Smooth muscle cell of the umbilical artery (primary cell): ENCODE measurements around the gene MIEN1. TPM values are rescaled to one million over a fixed set of nuclear protein-coding genes. Genes with fewer than 3 reads are reported as not detected.

Experiments
- total RNA-seq: library from RNA; depleted of rRNA; stranded (reverse); fragments of >200 nt; gene quantifications from 2 replicates; pipeline ENCODE4 v1.2.3, GENCODE V29; 2014

Gene MIEN1
- total RNA-seq, result 16.2 and 20.8 TPM in 2 replicates

DNA sequence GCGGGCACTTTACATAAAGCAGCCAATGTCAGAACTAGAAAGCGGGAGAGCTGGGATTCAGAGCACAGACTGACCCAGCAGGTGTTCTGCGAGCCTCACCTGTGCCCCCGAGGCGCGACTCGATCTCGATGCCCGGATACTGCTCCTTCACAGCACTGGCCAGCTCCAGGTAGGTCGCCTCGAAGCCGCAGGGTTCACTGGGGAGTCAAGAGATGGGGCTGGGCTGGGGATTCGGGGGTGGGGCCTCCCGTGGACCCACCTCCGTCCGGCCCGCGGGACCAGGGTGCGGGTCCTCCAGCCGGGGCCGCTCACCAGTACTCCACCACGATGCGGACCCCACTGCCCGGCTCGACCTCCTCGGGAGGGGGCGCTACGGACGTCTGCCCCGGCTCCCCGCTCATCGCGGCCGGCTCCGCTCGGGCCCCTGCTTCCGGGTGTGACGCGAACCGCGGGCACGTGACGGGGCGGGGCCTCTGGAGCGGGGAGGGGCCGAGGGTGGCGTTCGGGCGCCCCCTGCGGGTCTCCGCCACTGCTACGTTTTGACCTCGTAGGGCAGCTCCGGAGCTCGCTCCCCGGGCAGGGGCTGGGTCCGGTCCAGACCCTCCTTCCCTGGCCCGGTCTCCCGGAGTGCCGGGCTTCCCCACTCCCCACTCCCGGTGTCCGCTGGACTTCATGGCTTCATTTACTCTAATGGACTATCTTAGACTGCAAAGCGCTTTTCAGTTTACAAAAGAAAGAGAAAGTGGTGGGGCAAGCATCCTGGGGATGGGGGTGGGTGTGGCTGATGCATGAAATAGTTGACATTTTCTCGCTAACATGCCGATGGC is at the start of gene MIEN1:
MIEN1 (minus strand) TSS at position 438 of the 827 bp plus-strand sequence; CDS start at position 401, 37 bp downstream.

GRCh38 chr17:39737760-39738567 is 7.6 kb upstream of the MIEN1 start, which contains the start of gene GRB7:
Gene GRB7, plus strand, starts transcription at chr17:39737938. Its CDS starts 4,364 bp downstream, at chr17:39742302.

DNA sequence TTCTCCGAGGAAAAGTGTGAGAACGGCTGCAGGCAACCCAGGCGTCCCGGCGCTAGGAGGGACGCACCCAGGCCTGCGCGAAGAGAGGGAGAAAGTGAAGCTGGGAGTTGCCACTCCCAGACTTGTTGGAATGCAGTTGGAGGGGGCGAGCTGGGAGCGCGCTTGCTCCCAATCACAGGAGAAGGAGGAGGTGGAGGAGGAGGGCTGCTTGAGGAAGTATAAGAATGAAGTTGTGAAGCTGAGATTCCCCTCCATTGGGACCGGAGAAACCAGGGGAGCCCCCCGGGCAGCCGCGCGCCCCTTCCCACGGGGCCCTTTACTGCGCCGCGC is 30.5 kb downstream of the MIEN1 start, which contains the start of gene ERBB2:
ERBB2 (plus strand) TSS at position 247 of the 330 bp plus-strand sequence. CDS start 175 bp downstream, outside the sequence.

GRCh38 chr17:39687546-39688474 is 42.5 kb downstream of the MIEN1 start, which contains the start of gene PGAP3:
Gene PGAP3, minus strand, starts transcription at chr17:39688057. Its CDS starts 43 bp downstream, at chr17:39688014.

Other genes with a start within 250 kb of the MIEN1 start
- not detected in 2 replicates for gene NEUROD2, start 122.6 kb downstream of the MIEN1 start, total RNA-seq
- not detected in 2 replicates for gene PPP1R1B, start 103.6 kb downstream of the MIEN1 start, total RNA-seq
- gene STARD3, start 93.4 kb downstream of the MIEN1 start, total RNA-seq, result 27.0 and 34.9 TPM in 2 replicates
- 0.30 and 0.60 TPM in 2 replicates for gene TCAP, start 65.2 kb downstream of the MIEN1 start, total RNA-seq
- not detected in 2 replicates for gene PNMT, start 62.1 kb downstream of the MIEN1 start, total RNA-seq
- 6.9 and 11.0 TPM in 2 replicates for gene PGAP3, start 42.5 kb downstream of the MIEN1 start, total RNA-seq
- gene ERBB2, start 30.5 kb downstream of the MIEN1 start, total RNA-seq, result 37.4 and 48.8 TPM in 2 replicates
- not detected in 2 replicates for gene GRB7, start 7.4 kb upstream of the MIEN1 start, total RNA-seq
- not detected in 2 replicates for gene IKZF3, start 133.8 kb upstream of the MIEN1 start, total RNA-seq
- gene ZPBP2, start 137.7 kb upstream of the MIEN1 start, total RNA-seq, result not detected in 2 replicates
- 12.5 and 16.2 TPM in 2 replicates for gene GSDMB, start 188.1 kb upstream of the MIEN1 start, total RNA-seq
- 68.2 and 94.4 TPM in 2 replicates for gene ORMDL3, start 197.1 kb upstream of the MIEN1 start, total RNA-seq
- not detected in 2 replicates for gene LRRC3C, start 197.2 kb upstream of the MIEN1 start, total RNA-seq
- gene GSDMA, start 232.5 kb upstream of the MIEN1 start, total RNA-seq, result not detected in 2 replicates